Activated CD8-positive, alpha-beta memory T cell treated with anti-CD3 and anti-CD28 coated beads, Interleukin-2, amount 50 U/mL, for 1 hour (primary cell): ENCODE results near the gene TNS1.

Experiments used
- DNase-seq: peaks from one replicate; pipeline ENCODE4 v3.0.0-alpha.2; 2020; ENCODE audit errors: extremely low read depth

The TNS1 gene

DNA sequence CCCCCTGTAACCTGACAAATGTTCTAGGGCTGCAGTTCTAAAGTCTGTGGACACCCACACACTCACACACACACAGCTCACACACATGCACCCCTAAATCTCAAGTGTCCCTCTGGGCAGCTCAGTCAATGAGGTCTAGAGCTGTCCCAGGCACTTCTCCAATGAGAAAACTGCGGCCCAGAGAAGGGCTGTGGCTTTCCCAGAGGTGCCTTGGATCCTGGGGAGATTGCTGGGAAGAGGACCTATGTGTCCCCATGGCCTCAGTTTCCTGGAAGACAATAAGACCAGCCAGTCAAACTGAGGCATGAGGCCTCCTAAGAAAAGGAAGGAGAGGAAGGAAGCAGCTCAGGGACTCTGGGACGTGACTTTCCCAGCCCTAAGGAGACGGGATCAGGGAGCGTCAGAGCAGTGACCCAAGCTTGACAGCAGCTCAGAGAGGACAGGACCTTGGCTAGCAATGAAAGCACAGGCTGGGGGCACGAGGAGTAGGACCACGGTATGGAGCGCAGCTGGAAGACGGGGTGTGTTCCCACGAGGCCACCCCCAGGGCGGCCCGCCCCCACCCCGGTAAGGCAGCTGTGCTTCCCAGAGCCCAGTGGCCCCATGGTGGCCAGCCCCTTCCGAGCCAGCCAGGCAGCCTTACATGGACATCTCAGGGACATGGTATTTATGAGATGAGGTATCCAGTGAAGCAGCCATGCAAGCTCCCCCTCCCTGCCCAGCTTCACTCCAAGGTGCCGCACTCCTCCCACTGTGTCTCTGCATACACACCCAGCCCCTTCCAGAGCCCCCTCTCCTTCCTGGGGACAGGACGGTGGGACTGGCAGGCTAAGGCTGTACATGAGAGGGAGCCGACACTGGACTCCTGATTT lies 46.0 kb downstream of the TNS1 start:
- no peak for DNase-seq

- DNase-seq, result no peak
Measured at GRCh38 chr2:217955881-217956493, 46.8 kb downstream of the TNS1 start.

- DNase-seq, result no peak
Measured at GRCh38 chr2:217954971-217955740, 47.6 kb downstream of the TNS1 start.

GRCh38 chr2:217954469-217954868 lies 48.3 kb downstream of the TNS1 start:
- DNase-seq, result no peak

GRCh38 chr2:217954051-217954450 lies 48.7 kb downstream of the TNS1 start:
- no peak for DNase-seq

- DNase-seq, result no peak
Measured at GRCh38 chr2:217953531-217953932, 49.3 kb downstream of the TNS1 start.

DNA sequence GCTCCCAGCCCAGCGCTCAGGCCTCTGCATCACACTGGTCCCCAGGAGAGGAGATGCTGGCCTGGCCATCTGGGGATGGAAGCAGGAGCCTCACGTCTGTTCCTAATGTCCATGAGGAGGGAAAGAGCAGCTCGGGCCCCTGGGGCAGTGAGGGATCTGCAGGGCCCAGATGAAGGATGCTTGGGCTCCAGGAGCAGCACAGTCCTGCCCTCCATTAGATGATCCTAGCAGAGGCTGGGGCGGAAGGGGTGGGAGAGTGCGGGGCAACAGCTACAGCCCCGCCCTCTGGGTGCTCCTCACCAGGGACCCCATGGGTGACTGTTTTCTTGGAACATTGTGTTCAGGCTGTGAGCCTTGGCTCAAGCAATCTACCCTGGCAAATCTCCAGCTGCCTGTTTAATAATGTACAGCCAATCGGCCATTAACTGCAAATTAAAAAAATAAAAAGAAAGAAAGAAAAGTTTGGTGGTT lies 49.7 kb downstream of the TNS1 start:
- no peak for DNase-seq

DNA sequence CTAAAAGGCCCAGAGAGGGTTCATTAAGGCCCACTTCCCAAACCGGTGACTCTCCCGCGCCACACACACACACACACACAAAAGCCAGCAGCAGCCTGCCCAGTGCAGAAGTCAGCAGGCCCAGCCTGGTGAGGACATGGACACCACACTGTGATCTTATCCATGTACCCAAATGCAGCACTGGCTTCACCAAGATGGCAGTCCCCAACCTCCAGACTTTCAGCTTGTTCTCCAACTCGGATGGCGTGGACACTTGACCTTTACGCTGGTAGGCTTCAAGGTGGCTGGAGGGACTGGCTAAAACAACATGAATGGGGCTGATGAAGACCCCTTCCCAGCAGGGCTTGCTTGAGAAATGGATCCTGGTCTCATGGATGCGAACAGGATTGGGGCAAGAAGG lies 50.4 kb downstream of the TNS1 start:
- DNase-seq, result no peak

DNA sequence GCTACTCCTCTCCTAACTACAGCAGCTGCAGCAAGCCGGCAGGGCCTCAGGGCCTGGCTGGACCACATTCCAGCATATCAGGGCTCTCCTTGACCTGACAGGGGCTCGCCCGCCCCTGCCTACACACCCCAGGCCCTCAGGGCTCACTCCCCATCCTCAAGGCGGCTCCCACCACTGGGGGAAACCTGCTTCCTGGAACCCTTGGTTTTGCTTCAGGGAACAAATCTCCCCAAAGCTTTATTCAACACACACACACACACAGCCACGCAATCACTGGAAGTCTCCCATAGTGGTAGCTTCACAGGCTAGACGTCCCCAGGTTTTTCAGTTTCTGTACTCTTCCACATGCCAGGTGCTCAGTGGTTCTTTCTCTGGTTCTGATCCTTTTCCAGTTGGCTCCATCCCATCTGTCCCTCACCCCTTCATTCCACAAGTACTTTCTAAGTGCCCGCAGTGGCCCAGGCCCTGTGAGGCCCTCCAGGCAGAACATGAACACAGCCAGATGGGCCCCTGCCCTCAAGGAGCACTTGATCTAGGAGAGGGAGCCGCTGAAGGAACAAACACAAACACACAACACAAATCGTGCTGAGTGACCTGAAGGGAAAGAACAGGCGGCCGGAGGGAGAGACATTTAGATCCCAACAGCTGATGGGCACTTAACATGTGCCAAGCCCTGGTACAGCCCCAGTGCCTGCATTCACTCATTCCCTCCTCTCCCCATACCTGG lies 51.1 kb downstream of the TNS1 start:
- DNase-seq, result no peak

DNA sequence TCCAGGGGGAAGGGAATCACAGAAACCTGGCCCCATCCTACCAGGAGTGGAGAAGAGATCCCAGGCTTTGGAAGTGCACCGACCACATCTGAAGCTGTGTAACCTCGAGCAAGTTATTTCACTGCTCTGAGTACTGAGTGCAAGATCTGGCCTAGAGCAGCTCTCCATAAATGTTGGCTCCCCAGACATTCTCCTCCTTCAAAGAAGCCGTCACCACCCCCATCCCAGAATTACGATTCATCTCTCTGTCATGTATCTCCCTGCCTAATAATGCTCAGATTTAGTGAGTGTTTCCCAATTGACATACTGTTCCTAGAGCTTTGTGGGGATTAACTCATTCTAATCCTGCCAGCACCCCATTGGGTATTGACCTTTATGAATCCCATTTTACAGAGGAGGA lies 51.7 kb downstream of the TNS1 start:
- no peak for DNase-seq

DNA sequence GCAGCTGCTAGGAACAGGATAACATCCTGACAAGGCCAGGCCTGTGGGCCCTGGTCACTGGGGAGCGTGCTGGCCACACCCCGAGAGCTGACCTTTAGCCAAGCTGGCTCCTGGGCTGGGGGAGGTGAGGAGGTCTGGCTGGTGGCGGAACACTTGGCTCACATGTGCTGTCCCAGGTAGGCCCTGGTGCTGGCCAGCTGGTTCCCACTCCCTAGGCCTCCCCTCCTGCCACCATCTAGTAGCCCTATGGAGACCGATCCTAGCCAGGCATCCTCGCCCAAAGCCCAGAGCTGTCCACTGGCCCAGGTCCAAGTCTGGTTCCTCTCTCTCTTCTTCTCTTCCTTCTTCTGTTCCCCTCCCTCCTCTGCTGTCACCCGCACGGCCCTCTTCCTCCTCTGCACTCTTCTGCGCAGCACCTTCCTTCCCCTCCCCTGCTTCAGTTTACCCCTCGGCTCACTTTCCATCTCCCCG lies 52.4 kb downstream of the TNS1 start:
- DNase-seq, result no peak

- DNase-seq, result no peak
Measured at GRCh38 chr2:217949447-217949846, 53.3 kb downstream of the TNS1 start.

- DNase-seq, result no peak
Measured at GRCh38 chr2:217948897-217949296, 53.9 kb downstream of the TNS1 start.

DNA sequence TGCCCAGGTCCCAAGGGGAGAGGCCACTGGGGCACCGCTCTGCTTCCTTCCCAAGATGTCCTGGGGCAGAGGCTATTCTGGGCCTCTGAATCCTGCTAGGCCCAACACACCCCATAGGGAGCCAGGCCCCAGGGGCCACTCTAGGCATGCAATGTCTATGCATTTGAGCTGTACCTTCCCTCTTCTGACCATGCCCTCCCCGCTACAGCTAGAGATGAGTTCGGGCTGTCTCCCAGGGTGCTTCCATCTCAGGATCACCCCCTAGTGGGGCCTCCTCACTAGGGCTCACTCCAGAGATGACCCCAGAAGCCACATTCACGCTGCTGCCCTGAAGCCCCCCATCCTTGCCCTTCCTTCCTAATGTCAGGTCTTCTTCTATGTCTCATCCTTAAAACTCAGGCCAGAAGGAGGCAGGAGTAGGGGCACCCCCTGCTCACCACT lies 54.4 kb downstream of the TNS1 start:
- no peak for DNase-seq

- no peak for DNase-seq
Measured at GRCh38 chr2:217947383-217948350, 55.1 kb downstream of the TNS1 start.

DNA sequence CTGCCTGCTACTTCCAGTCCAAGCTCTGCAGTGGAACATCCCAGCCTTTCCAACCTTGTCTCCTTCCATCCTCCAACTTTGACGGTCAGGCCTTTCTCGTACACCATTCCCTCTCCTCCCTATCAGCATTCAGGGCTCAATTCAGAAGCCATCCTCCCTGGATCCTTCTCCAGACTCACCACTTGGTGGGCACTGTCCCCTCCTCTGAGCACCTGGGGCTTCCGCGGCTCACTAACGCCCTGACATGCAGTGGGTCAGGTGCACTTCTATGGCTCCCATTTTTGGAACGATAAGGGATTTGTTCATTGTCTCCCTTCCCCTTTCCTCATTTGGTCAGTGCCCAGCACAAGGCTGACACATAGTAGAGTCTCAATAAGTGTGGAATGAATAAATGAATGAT lies 56.7 kb downstream of the TNS1 start:
- DNase-seq, result no peak

DNA sequence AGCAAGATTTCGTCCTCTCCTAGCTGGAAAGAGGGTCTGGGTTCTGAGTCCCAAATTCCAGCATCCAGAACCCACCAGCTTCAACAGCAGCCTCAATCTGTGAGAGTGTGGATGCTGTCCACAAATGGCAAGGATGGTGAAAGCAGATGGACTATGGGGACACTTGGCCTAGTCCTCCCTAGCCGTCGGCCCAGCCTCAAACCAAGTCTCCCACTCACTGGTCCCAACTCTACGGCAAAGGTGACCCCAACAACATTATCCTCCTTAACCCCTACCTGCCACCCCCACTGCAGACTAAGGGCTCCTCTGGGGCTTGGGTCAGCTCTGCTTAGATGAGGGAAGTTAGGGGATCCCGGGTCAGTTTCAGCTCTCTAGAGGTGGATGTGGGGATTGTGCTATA lies 57.3 kb downstream of the TNS1 start:
- DNase-seq, result no peak

DNA sequence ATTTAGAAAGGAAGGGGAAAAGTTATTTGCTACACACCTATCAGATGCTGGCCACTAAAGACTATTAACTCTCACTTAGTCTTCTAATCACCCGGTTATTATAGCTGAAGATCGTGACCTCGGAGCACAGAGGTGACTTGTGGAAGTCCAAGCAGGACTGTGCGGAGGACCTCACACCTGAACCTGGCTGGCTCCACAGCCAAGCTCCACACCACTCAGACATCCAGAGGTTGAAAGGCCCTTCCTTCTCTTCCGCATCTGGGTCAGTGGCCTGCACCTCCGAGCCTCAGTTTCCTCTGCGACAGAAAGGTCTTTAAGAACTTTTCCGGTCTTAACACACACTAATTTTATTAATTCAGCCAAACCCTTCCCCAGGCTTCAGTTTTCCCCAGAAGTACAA lies 57.9 kb downstream of the TNS1 start:
- no peak for DNase-seq

- no peak for DNase-seq
Measured at GRCh38 chr2:217944366-217944765, 58.4 kb downstream of the TNS1 start.
